Activated B cell treated with CpG ODN at 0.5 μM for 24 hours (primary cell): ENCODE measurements around the gene ACBD3. TPM values are rescaled to one million over a fixed set of nuclear protein-coding genes. Genes with fewer than 3 reads are reported as not detected.

Experiments
- ATAC-seq: fragments of 200-7000 bp; cut with Tn5 transposase; one replicate; pipeline ENCODE4 v1.10.0; 2021; ENCODE audit warnings: low read depth, mild to moderate bottlenecking, moderate library complexity
- CTCF ChIA-PET: fragments of 350-600 bp; sonication (Branson Sonifier 250); formaldehyde crosslinking; loops from one replicate; lab custom pipeline; 2021; ENCODE audit warnings: antibody characterized with exemption; lab: Charles Lee
- POLR2A ChIA-PET: fragments of 350-600 bp; sonication (Branson Sonifier 250); formaldehyde crosslinking; loops from one replicate; lab custom pipeline; 2021; ENCODE audit warnings: antibody characterized with exemption; lab: Charles Lee
- DNase-seq: peaks from one replicate; pipeline ENCODE4 v3.0.0; 2022
- H3K27ac Mint-ChIP-seq: one replicate; pipeline ENCODE4 v1.8.0; 2020; ENCODE audit warnings: mixed read lengths
- H3K27me3 Mint-ChIP-seq: one replicate; pipeline ENCODE4 v1.8.0; 2021; ENCODE audit warnings: mixed read lengths
- H3K36me3 Mint-ChIP-seq: one replicate; pipeline ENCODE4 v1.8.0; 2021; ENCODE audit warnings: low read depth, mixed read lengths
- H3K4me1 Mint-ChIP-seq: one replicate; pipeline ENCODE4 v1.8.0; 2021; ENCODE audit warnings: mixed read lengths
- H3K4me3 Mint-ChIP-seq: one replicate; pipeline ENCODE4 v1.8.0; 2020; ENCODE audit warnings: mild to moderate bottlenecking, mixed read lengths
- H3K9me3 Mint-ChIP-seq: one replicate; pipeline ENCODE4 v1.8.0; 2020; ENCODE audit warnings: mixed read lengths
- CTCF ChIP-seq: fragments of 200-600 bp; IDR thresholded peaks from one replicate; pipeline ENCODE4 v1.8.0; 2022; ENCODE audit warnings: antibody characterized with exemption, mild to moderate bottlenecking
- intact Hi-C: fragments of 100-400 bp; cut with micrococcal nuclease; formaldehyde crosslinking; loops from one replicate; pipeline ENCODE4 v1.15.1; 2024
- total RNA-seq: library from RNA; stranded (reverse); gene quantifications from 2 replicates; pipeline ENCODE4 v1.2.3, GENCODE V29; 2022

ACBD3 gene
- total RNA-seq, 1 donor from 2014 or later: 38.6 TPM

GRCh38 chr1:226112626-226113025, 73.9 kb downstream of the ACBD3 start:
- Mint-ChIP-seq H3K9me3 (no peaks in the 10 kb centered on the region), H3K27ac (peak overlapping the region; percentile 89), H3K36me3 (no peaks in the 10 kb centered on the region), H3K4me1 (peaks cover 46% of the 10 kb centered on the region), H3K4me3 (peak overlapping the region; percentile 75), H3K27me3 (no peaks in the 10 kb centered on the region)
- ChIA-PET CTCF (interaction anchor here (0.9 to 4.3 kb wide), 5 partner anchors 8 to 125 kb away, joined by 4 to 29 read pairs (median 5); no protein-coding TSS in a partner anchor), POLR2A (interaction anchor here (0.6 to 5.7 kb wide), 8 partner anchors 9 to 645 kb away, joined by 3 to 182 read pairs (median 70); partner anchors contain the start of genes H3-3A, PYCR2 and SDE2)
- TF ChIP-seq CTCF: no peak
- ATAC-seq (no peak), DNase-seq (no peak)
- intact Hi-C loops: loop anchor here (5.0 kb wide), 1 partner anchor 685 kb away; the partner anchor contains the start of gene LBR

- peak overlapping the region; percentile 80 for H3K4me3 Mint-ChIP-seq
- TF ChIP-seq CTCF: no peak
- H3K27ac Mint-ChIP-seq: peak overlapping the region; percentile 89
- ATAC-seq: no peak
- ChIA-PET POLR2A (interaction anchor here (0.7 to 5.7 kb wide), 15 partner anchors 9 to 667 kb away, joined by 3 to 182 read pairs (median 15); partner anchors contain the start of genes H3-3A, PARP1 and SDE2), CTCF (interaction anchor here (0.5 to 5.1 kb wide), 10 partner anchors 9 to 134 kb away, joined by 3 to 73 read pairs (median 6); partner anchors contain the start of gene H3-3A)
- no peaks in the 10 kb centered on the region for H3K9me3 Mint-ChIP-seq
- H3K36me3 Mint-ChIP-seq: no peaks in the 10 kb centered on the region
- H3K27me3 Mint-ChIP-seq: no peaks in the 10 kb centered on the region
- DNase-seq: no peak
- peaks cover 46% of the 10 kb centered on the region for H3K4me1 Mint-ChIP-seq
- intact Hi-C loops: loop anchor here (5.0 kb wide), 1 partner anchor 685 kb away; the partner anchor contains the start of gene LBR
These were observed 74.7 kb downstream of the ACBD3 start for GRCh38 chr1:226111883-226112261.

GRCh38 chr1:226111098-226111882, 75.3 kb downstream of the ACBD3 start:
- peaks cover 45% of the 10 kb centered on the region for H3K4me1 Mint-ChIP-seq
- CTCF ChIA-PET: interaction anchor here (0.8 to 5.1 kb wide), 14 partner anchors 8 to 133 kb away, joined by 3 to 73 read pairs (median 5); partner anchors contain the start of genes H3-3A and SDE2
- no peak for TF ChIP-seq CTCF
- peak overlapping the region; percentile 80 for H3K4me3 Mint-ChIP-seq
- no peaks in the 10 kb centered on the region for H3K9me3 Mint-ChIP-seq
- DNase-seq (no peak), ATAC-seq (no peak)
- POLR2A ChIA-PET: interaction anchor here (0.7 to 5.7 kb wide), 35 partner anchors 10 to 685 kb away, joined by 3 to 182 read pairs (median 6); partner anchors contain the start of genes H3-3A, PARP1, PYCR2 and SDE2
- H3K36me3 Mint-ChIP-seq: no peaks in the 10 kb centered on the region
- peak overlapping the region; percentile 89 for H3K27ac Mint-ChIP-seq
- intact Hi-C loops: loop anchor here (5.0 kb wide), 1 partner anchor 684 kb away; the partner anchor contains the start of gene LBR
- H3K27me3 Mint-ChIP-seq: no peaks in the 10 kb centered on the region

GRCh38 chr1:226110249-226111097, 76.1 kb downstream of the ACBD3 start:
- DNase-seq: peak; percentile 90
- H3K27ac Mint-ChIP-seq: peak overlapping the region; percentile 91
- no peaks in the 10 kb centered on the region for H3K36me3 Mint-ChIP-seq
- intact Hi-C loops: loop anchor here (1.0 to 5.0 kb wide), 7 partner anchors 12 to 683 kb away; partner anchors contain the start of genes H3-3A, LBR and SDE2
- H3K4me3 Mint-ChIP-seq: peak overlapping the region; percentile 80
- peak; percentile 70 for ATAC-seq
- POLR2A ChIA-PET: interaction anchor here (0.6 to 5.7 kb wide), 37 partner anchors 9 to 684 kb away, joined by 3 to 182 read pairs (median 6); partner anchors contain the start of genes H3-3A, PARP1, PYCR2 and SDE2
- TF ChIP-seq CTCF: no peak
- CTCF ChIA-PET: interaction anchor here (0.8 to 5.1 kb wide), 12 partner anchors 9 to 132 kb away, joined by 3 to 73 read pairs (median 6); partner anchors contain the start of genes H3-3A and SDE2
- H3K4me1 Mint-ChIP-seq: peaks cover 42% of the 10 kb centered on the region
- H3K27me3 Mint-ChIP-seq: no peaks in the 10 kb centered on the region
- no peaks in the 10 kb centered on the region for H3K9me3 Mint-ChIP-seq
